ENCODE measurements around the gene CPS1. TPM values are rescaled to one million over a fixed set of nuclear protein-coding genes. Genes with fewer than 3 reads are reported as not detected.

Gene CPS1
- total RNA-seq, 1 experiment from 2014 or later: 14.2 TPM

DNA sequence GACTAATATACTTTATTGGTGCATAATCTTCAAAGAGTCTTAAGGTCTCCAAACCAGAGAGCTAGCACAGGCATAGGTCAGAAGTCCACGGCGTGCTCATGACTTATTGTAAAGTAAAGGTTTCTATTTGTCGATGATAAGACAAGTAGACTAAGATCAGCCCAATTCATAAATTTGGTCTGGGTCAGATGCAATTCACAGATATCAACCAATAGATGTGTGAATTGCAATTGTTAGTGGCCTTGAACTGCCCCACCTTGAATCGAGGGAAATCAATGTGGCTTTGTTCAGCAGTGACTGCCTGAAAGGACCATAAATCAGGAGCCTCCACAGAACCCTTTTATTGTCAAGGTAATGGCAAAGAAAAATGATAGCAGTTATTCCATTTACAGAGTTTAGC, 39.1 kb upstream of the CPS1 start:
- Histone ChIP-seq H3K14ac (ENCODE audit: insufficient read depth, low read length) (no peak overlapping the region), H4K8ac (replicated peaks; ENCODE audit: insufficient read length, low read depth, low read length) (no peak overlapping the region), H3K4me1 (ENCODE audit: insufficient read depth, low read length) (no peaks in the 10 kb centered on the region), H4K20me1 (ENCODE audit: control insufficient read depth, insufficient read depth, insufficient read length) (no peaks in the 10 kb centered on the region), H3K23ac (ENCODE audit: insufficient read length, low read depth, low read length) (no peak overlapping the region), H3K23me2 (ENCODE audit: insufficient read length, low read depth, low read length, poor library complexity, severe bottlenecking) (no peaks in the 10 kb centered on the region), H3K27ac (ENCODE audit: insufficient read length, low read depth, low read length) (no peak overlapping the region), H2BK20ac (ENCODE audit: low read depth, low read length, poor library complexity, severe bottlenecking) (no peak overlapping the region), H2BK15ac (ENCODE audit: low read depth, low read length) (no peak overlapping the region), H3K4me2 (ENCODE audit: insufficient read depth, insufficient read length, low read length) (no peak overlapping the region), H3K79me1 (ENCODE audit: insufficient read depth, low read depth, low read length, poor library complexity, severe bottlenecking) (no peaks in the 10 kb centered on the region), H4K5ac (ENCODE audit: insufficient read length, low read depth, low read length) (no peak overlapping the region), H3K56ac (ENCODE audit: insufficient read length, low read depth, low read length) (no peak overlapping the region), H3K27me3 (ENCODE audit: insufficient read depth, low read length) (no peaks in the 10 kb centered on the region), H2AK5ac (ENCODE audit: insufficient read length, low read length) (no peak overlapping the region), H3K79me2 (ENCODE audit: insufficient read depth, low read length) (no peaks in the 10 kb centered on the region), H3K9ac (ENCODE audit: extremely low read depth, insufficient read length, low read length) (no peak overlapping the region), H3T11ph (ENCODE audit: low read length) (no peak overlapping the region), H2BK120ac (ENCODE audit: low read depth, low read length, poor library complexity, severe bottlenecking) (no peak overlapping the region), H2BK5ac (ENCODE audit: insufficient read length, low read length) (no peak overlapping the region), H3K4ac (ENCODE audit: low read depth, low read length) (no peak overlapping the region), H3K9me3 (ENCODE audit: control insufficient read depth, low read depth, low read length) (no peaks in the 10 kb centered on the region), H2AFZ (ENCODE audit: low read length) (no peak overlapping the region), H3K18ac (ENCODE audit: insufficient read length, low read depth, low read length) (no peak overlapping the region), H4K91ac (ENCODE audit: insufficient read length, low read depth, low read length) (no peak overlapping the region), H2BK12ac (ENCODE audit: insufficient read length, low read depth, low read length) (no peak overlapping the region)
- TF ChIP-seq, protein P1, sequence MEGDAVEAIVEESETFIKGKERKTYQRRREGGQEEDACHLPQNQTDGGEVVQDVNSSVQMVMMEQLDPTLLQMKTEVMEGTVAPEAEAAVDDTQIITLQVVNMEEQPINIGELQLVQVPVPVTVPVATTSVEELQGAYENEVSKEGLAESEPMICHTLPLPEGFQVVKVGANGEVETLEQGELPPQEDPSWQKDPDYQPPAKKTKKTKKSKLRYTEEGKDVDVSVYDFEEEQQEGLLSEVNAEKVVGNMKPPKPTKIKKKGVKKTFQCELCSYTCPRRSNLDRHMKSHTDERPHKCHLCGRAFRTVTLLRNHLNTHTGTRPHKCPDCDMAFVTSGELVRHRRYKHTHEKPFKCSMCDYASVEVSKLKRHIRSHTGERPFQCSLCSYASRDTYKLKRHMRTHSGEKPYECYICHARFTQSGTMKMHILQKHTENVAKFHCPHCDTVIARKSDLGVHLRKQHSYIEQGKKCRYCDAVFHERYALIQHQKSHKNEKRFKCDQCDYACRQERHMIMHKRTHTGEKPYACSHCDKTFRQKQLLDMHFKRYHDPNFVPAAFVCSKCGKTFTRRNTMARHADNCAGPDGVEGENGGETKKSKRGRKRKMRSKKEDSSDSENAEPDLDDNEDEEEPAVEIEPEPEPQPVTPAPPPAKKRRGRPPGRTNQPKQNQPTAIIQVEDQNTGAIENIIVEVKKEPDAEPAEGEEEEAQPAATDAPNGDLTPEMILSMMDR (conservative IDR thresholded peaks at IDR 0.05): no peak
- no peak for DNase-seq
- Mint-ChIP-seq H3K9me3 (peaks cover 0 to 3% of the 10 kb centered on the region in 2 experiments; a peak in 2 of 5 replicates), H3K36me3 (ENCODE audit: insufficient read depth in 1 of 3, low read depth in 3 of 3) (peaks cover 0 to 10% (median 4%) of the 10 kb centered on the region in 3 experiments; a peak in 3 of 7 replicates), H3K27ac (no peak overlapping the region), H3K27me3 (ENCODE audit: low read depth) (no peaks in the 10 kb centered on the region), H3K4me3 (no peak overlapping the region), H3K4me1 (no peaks in the 10 kb centered on the region)
- no CpG with 5 or more reads among the region's 4 CpGs for WGBS (ENCODE audit: extremely low coverage, insufficient read length, low lambda C conversion rate)

Data from H9 (cell line).